GM19438 (cell line): ENCODE measurements around the gene CATSPER1.
"Not testable (repeated sequence)": the region's sequence is repeated elsewhere in the genome, so short reads cannot be mapped to it uniquely, and the experiment has no call there.

ENCODE experiments used
- ATAC-seq: cut with Tn5 transposase; IDR thresholded peaks from one replicate; pipeline ENCODE4 v1.9.1; 2021; ENCODE audit warnings: low read depth; ENCODE audit not compliant: unreplicated experiment

Gene CATSPER1

GRCh38 chr11:66052664-66052982 is 26.3 kb upstream of the CATSPER1 start:
- ATAC-seq = no peak

GRCh38 chr11:66051766-66052663 is 25.7 kb upstream of the CATSPER1 start, which contains the start of gene SF3B2:
TSS of gene SF3B2 (plus strand) at chr11:66052364. CDS start at chr11:66052385, 21 bp downstream.
- ATAC-seq = peak; percentile 93

GRCh38 chr11:66051371-66051765 is 25.1 kb upstream of the CATSPER1 start:
- ATAC-seq = no peak

GRCh38 chr11:66050581-66051231 is 24.4 kb upstream of the CATSPER1 start:
- ATAC-seq = no peak

GRCh38 chr11:66048547-66049323 is 22.5 kb upstream of the CATSPER1 start, which contains the start of gene GAL3ST3:
TSS of gene GAL3ST3 (minus strand) at chr11:66049161. CDS start at chr11:66045415, 3,746 bp downstream.
- ATAC-seq = no peak

- ATAC-seq = no peak
These were observed 21.5 kb upstream of the CATSPER1 start for GRCh38 chr11:66047541-66048365.

GRCh38 chr11:66046901-66047300 is 20.6 kb upstream of the CATSPER1 start:
- ATAC-seq = no peak

- ATAC-seq = no peak
These were observed 18.9 kb upstream of the CATSPER1 start for GRCh38 chr11:66045177-66045639.

- ATAC-seq = no peak
These were observed 18.5 kb upstream of the CATSPER1 start for GRCh38 chr11:66044757-66045156.

- no peak for ATAC-seq
These were observed 17.0 kb upstream of the CATSPER1 start for GRCh38 chr11:66042996-66043906.

- ATAC-seq = no peak
These were observed 16.1 kb upstream of the CATSPER1 start for GRCh38 chr11:66042227-66042995.

- no peak for ATAC-seq
These were observed 13.5 kb upstream of the CATSPER1 start for GRCh38 chr11:66039765-66040164.

- ATAC-seq = no peak
These were observed 11.0 kb upstream of the CATSPER1 start for GRCh38 chr11:66037327-66037726.

GRCh38 chr11:66036334-66036710 is 10.0 kb upstream of the CATSPER1 start:
- no peak for ATAC-seq

GRCh38 chr11:66035653-66036333 is 9.5 kb upstream of the CATSPER1 start:
- no peak for ATAC-seq

GRCh38 chr11:66032957-66033735 is 6.9 kb upstream of the CATSPER1 start:
- no peak for ATAC-seq

GRCh38 chr11:66023186-66023440 is 3.2 kb downstream of the CATSPER1 start:
- not testable (repeated sequence) for ATAC-seq
